Lung (tissue), 12 donors: ENCODE data around the gene STARD13. TPM values are rescaled to one million over a fixed set of nuclear protein-coding genes. Genes with fewer than 3 reads are reported as not detected.
A peak's percentile ranks its signal among the peaks of the same experiment; 100 is the strongest.

Experiments used
- ATAC-seq: fragments of 200-7000 bp; cut with Tn5 transposase; one replicate; pipeline ENCODE4 v1.9.1; 2020; ENCODE audit warnings: moderate number of reproducible peaks; ENCODE audit not compliant: insufficient read depth, low FRiP score
- DNase-seq, 3 donors: peaks; one replicate each; pipeline ENCODE4 v3.0.0-alpha.2; 2013 to 2017
- H3K27ac ChIP-seq, 2 donors: one replicate each; pipeline ENCODE4 v1.5.1; 2013; ENCODE audit warnings: mild to moderate bottlenecking in 2 of 2, moderate library complexity in 2 of 2, control low read depth in 1 of 2, inconsistent platforms in 1 of 2, low read depth in 1 of 2, low read length in 1 of 2
- H3K27me3 ChIP-seq, 3 donors: one replicate each; pipeline ENCODE4 v1.5.1; 2013; ENCODE audit warnings: low read length in 2 of 3; ENCODE audit not compliant: control insufficient read depth in 3 of 3, insufficient read depth in 3 of 3
- H3K36me3 ChIP-seq, 4 donors: one replicate each; pipeline ENCODE4 v1.5.1; 2013; ENCODE audit warnings: low read length in 4 of 4, mild to moderate bottlenecking in 1 of 4, moderate library complexity in 1 of 4; ENCODE audit not compliant: control insufficient read depth in 4 of 4, insufficient read depth in 4 of 4
- H3K4me1 ChIP-seq, 5 donors: one replicate each; pipeline ENCODE4 v1.5.1; 2013; ENCODE audit warnings: low read length in 5 of 5, mild to moderate bottlenecking in 2 of 5, moderate library complexity in 1 of 5; ENCODE audit not compliant: control insufficient read depth in 5 of 5, insufficient read depth in 5 of 5
- H3K4me3 ChIP-seq: one replicate; pipeline ENCODE4 v1.5.1; 2013; ENCODE audit warnings: mild to moderate bottlenecking, control low read depth, moderate library complexity
- H3K9ac ChIP-seq, 2 donors: one replicate each; pipeline ENCODE4 v1.5.1; 2013; ENCODE audit warnings: low read length in 2 of 2, control low read depth in 1 of 2; ENCODE audit not compliant: insufficient read depth in 1 of 2
- H3K9me3 ChIP-seq, 4 donors: one replicate each; pipeline ENCODE4 v1.5.1; 2013; ENCODE audit warnings: low read length in 3 of 4, mild to moderate bottlenecking in 1 of 4, moderate library complexity in 1 of 4; ENCODE audit not compliant: control insufficient read depth in 4 of 4, insufficient read depth in 3 of 4
- CTCF ChIP-seq: IDR thresholded peaks from 2 replicates; pipeline ENCODE4 v1.5.1; 2012; ENCODE audit warnings: mild to moderate bottlenecking; ENCODE audit errors: control extremely low read depth, extremely low read depth
- WGBS, 2 donors: extraction: QIAGEN DNeasy Blood & Tissue Kit; methylation state at CpG; one replicate each; pipeline ENCODE4 v1.1.7; 2013; 5-methylcytosine and 5-hydroxymethylcytosine counted together
- polyA plus RNA-seq, 2 donors: library from polyadenylated mRNA; stranded (reverse); fragments of 200-250 nt; gene quantifications; one replicate each; pipeline ENCODE4 v1.2.1, GENCODE V29; 2013
- total RNA-seq, 2 donors: library from RNA; depleted of rRNA in 1 of 2; stranded (reverse); fragments of >200 nt in 1 of 2; gene quantifications; one replicate each; pipeline ENCODE4 v1.2.1, GENCODE V29; 2014 to 2021
- donor health status: control.
- donor health status: control.
- donor health status: Bipolar disorder and iron deficiency.
- donor health status: healthy.
- donor health status: DM: yes; HTN: yes; CAD: no.

STARD13 gene
- total and polyA plus RNA-seq, 4 donors = 7.9 to 91.6 (median 29.7) TPM

GRCh38 chr13:33109801-33110200 lies 175.8 kb downstream of the STARD13 start:
- H3K4me3 ChIP-seq = no peak overlapping the region
- WGBS, 2 donors = 87 to 92% methylated on average over 10 of the region's 10 CpGs
- H3K9me3 ChIP-seq = no peaks in the 10 kb centered on the region
- H3K4me1 ChIP-seq = peaks cover 0 to 48% (median 20%) of the 10 kb centered on the region in 5 donors
- TF ChIP-seq CTCF = no peak
- H3K9ac ChIP-seq = no peak overlapping the region
- H3K27ac ChIP-seq = peak overlapping the region in 1 of 2 donors; percentile 76
- peaks cover 24 to 45% (median 33%) of the 10 kb centered on the region in 4 donors for H3K36me3 ChIP-seq
- DNase-seq (no peak), ATAC-seq (no peak)
- no peaks in the 10 kb centered on the region for H3K27me3 ChIP-seq

DNA sequence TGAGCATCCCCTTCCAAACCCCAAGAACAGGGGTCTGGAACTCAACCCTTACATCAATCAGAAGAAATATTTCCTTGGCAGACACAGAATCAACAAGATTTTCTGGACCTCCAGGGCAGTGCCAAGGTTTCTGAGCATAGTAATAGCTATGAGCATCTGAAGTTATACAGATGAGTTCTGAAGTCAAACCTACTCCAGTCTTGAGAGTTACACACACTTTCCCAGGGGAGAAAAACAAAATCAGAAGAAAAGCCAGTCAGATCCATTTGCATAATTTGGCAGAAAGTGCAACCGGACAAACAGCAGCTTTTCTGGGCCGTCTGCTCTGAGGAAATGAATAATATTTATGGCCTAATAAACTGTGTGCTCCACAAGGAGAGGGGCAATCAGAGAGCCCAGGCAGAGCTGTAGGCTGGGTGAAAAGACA lies 176.3 kb downstream of the STARD13 start:
- ATAC-seq = no peak
- H3K27ac ChIP-seq = peak overlapping the region in 1 of 2 donors; percentile 76
- peaks cover 0 to 46% (median 19%) of the 10 kb centered on the region in 5 donors for H3K4me1 ChIP-seq

DNA sequence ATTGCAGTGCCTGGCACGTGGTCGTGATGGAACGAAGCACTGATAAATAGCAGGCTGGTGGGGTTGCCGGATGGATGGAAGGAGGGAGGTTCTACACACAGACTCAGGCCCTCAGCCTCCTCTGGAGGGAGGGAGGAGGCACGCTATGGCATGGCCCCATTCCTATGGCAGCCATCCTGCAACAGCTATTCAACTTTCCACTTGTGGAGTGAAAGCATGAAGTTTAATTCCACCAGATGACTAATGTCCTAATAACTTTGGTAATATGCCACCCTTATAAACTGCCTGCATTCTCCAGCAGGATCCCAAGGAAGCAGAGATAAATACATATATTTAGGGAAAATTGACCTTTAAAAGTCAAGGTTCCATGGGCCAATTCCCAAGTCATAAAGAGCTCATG lies 176.9 kb downstream of the STARD13 start:
- ATAC-seq = no peak
- Histone ChIP-seq H3K36me3 (peaks cover 23 to 41% (median 32%) of the 10 kb centered on the region in 4 donors), H3K27ac (peak overlapping the region in 1 of 2 donors; percentile 43)

More for the DNA sequence above, 176.3 kb downstream of the STARD13 start:
- WGBS, 2 donors = 72 to 81% methylated on average over 2 of the region's 2 CpGs
- no peak overlapping the region for H3K4me3 ChIP-seq
- H3K9me3 ChIP-seq = no peaks in the 10 kb centered on the region
- H3K27me3 ChIP-seq = no peaks in the 10 kb centered on the region
- peak overlapping the region in 1 of 2 donors; percentile 38 for H3K9ac ChIP-seq
- no peak for TF ChIP-seq CTCF
- H3K36me3 ChIP-seq = peaks cover 25 to 46% (median 35%) of the 10 kb centered on the region in 4 donors
- DNase-seq = peak in 2 of 3 donors; percentile 41 to 57

More for the DNA sequence above, 176.9 kb downstream of the STARD13 start:
- Histone ChIP-seq H3K27me3 (no peaks in the 10 kb centered on the region), H3K4me1 (peaks cover 0 to 43% (median 17%) of the 10 kb centered on the region in 5 donors), H3K9me3 (no peaks in the 10 kb centered on the region), H3K9ac (no peak overlapping the region), H3K4me3 (no peak overlapping the region)
- no peak for TF ChIP-seq CTCF
- WGBS, 2 donors = 86 to 90% methylated on average over 5 of the region's 5 CpGs
- peak in 1 of 3 donors; percentile 10 for DNase-seq
